ENCODE data around the gene PIEZO1. TPM values are rescaled to one million over a fixed set of nuclear protein-coding genes. Genes with fewer than 3 reads are reported as not detected.

PIEZO1 gene
- total RNA-seq, 1 experiment from 2014 or later = 224 TPM

GRCh38 chr16:88822281-88823040 is 37.4 kb upstream of the PIEZO1 start:
- no TSS peak for BruUV-seq (replicated peaks)
- H3K4me2 ChIP-seq (ENCODE audit: low read length) = no peak overlapping the region
- no peaks in the 10 kb centered on the region for H3K4me1 ChIP-seq (ENCODE audit: control insufficient read depth in 1 of 2, insufficient read depth in 2 of 2, low read length in 2 of 2)
- ChIA-PET POLR2A (no interaction called here), CTCF (no interaction called here), RAD21 (ENCODE audit: low non-redundant PET in 1 of 2, low total read pairs in 2 of 2, uncharacterized antibody in 2 of 2, unreplicated experiment in 2 of 2) (no interaction called here)
- ATAC-seq (no peak), DNase-seq (ENCODE audit: low read depth, low spot score) (no peak)
- no peaks in the 10 kb centered on the region for H3K79me2 ChIP-seq (ENCODE audit: insufficient read depth, low read length)
- no peaks in the 10 kb centered on the region for H3K9me2 ChIP-seq (ENCODE audit: insufficient read depth)
- intact Hi-C loops (cut with micrococcal nuclease) = no loop called here
- no peak overlapping the region for H3K27ac ChIP-seq (ENCODE audit: low read depth, low read length)
- H3K4me3 ChIP-seq (replicated peaks in 1 of 2; ENCODE audit: low read depth in 1 of 2, low read length in 2 of 2) = no peak overlapping the region
- H2AFZ ChIP-seq (ENCODE audit: low read depth, low read length, poor library complexity, severe bottlenecking) = no peak overlapping the region
- no peaks in the 10 kb centered on the region for H4K20me1 ChIP-seq (ENCODE audit: insufficient read depth)
- H3K9ac ChIP-seq (ENCODE audit: low read length) = no peak overlapping the region
- no peaks in the 10 kb centered on the region for H3K27me3 ChIP-seq (ENCODE audit: insufficient read depth, low read length)
- H3K36me3 ChIP-seq (ENCODE audit: control insufficient read depth in 1 of 2, insufficient read depth in 2 of 2, low read length in 2 of 2) = no peaks in the 10 kb centered on the region
- TF ChIP-seq ELF1 (IDR thresholded peaks at IDR 0.05; ENCODE audit: borderline replicate concordance, low read depth) = no peak
- no peak for TF ChIP-seq EGR1 (IDR thresholded peaks at IDR 0.05; ENCODE audit: low read depth)
- TF ChIP-seq, protein P1, sequence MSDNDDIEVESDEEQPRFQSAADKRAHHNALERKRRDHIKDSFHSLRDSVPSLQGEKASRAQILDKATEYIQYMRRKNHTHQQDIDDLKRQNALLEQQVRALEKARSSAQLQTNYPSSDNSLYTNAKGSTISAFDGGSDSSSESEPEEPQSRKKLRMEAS (IDR thresholded peaks at IDR 0.05) = no peak
- TF ChIP-seq POLR2A (IDR thresholded peaks at IDR 0.05; ENCODE audit: borderline replicate concordance, extremely low read depth, insufficient read depth, insufficient read length) = no peak
- no peak for TF ChIP-seq SP1 (IDR thresholded peaks at IDR 0.05; ENCODE audit: low read depth)
- TF ChIP-seq CEBPB (IDR thresholded peaks at IDR 0.05; ENCODE audit: low read depth) = no peak
- H3K9me3 ChIP-seq (ENCODE audit: control insufficient read depth in 1 of 2, insufficient read depth in 1 of 2, low read depth in 1 of 2, low read length in 2 of 2) = no peaks in the 10 kb centered on the region

DNA sequence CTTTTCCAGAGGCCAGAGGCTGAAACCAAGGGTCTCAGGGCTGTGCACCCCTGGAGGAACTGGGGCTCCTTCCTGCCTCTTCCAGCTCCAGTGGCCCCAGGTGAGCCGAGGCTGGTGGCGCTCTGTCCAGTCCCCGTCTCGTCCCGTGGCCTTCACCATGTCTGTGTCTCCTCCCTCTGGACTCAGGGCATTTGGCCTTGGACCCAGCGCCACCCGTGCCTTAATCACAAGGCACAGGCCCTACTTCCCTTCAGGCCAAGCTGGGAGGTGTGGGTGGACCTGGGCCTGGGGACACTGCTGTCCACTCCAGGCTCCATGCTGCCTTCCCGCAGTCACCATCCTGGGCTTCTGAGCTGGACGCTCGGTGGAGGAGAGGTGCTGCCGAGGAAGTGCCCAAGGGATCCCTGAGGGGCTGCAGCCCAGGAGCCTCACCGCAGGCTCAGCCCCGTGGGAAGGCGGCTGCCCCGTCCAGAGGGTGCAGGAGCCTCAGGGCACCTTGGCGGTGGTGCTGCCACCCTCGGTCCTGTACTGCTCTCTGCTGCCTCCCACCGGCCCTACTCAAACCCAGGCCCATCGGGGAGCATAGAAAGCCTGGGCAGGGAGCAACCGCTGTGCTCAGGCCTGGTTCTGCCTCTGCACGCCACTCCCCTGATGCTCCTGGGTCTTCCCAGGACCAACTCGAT is 36.3 kb upstream of the PIEZO1 start:
- intact Hi-C loops (cut with micrococcal nuclease) = no loop called here
- Histone ChIP-seq H3K4me1 (ENCODE audit: control insufficient read depth in 1 of 2, insufficient read depth in 2 of 2, low read length in 2 of 2) (no peaks in the 10 kb centered on the region), H3K36me3 (ENCODE audit: control insufficient read depth in 1 of 2, insufficient read depth in 2 of 2, low read length in 2 of 2) (no peaks in the 10 kb centered on the region), H3K4me3 (replicated peaks in 1 of 2; ENCODE audit: low read depth in 1 of 2, low read length in 2 of 2) (no peak overlapping the region), H3K9me2 (ENCODE audit: insufficient read depth) (no peaks in the 10 kb centered on the region), H3K79me2 (ENCODE audit: insufficient read depth, low read length) (no peaks in the 10 kb centered on the region), H3K9me3 (ENCODE audit: control insufficient read depth in 1 of 2, insufficient read depth in 1 of 2, low read depth in 1 of 2, low read length in 2 of 2) (no peaks in the 10 kb centered on the region), H3K4me2 (ENCODE audit: low read length) (no peak overlapping the region), H4K20me1 (ENCODE audit: insufficient read depth) (no peaks in the 10 kb centered on the region), H3K27me3 (ENCODE audit: insufficient read depth, low read length) (no peaks in the 10 kb centered on the region), H2AFZ (ENCODE audit: low read depth, low read length, poor library complexity, severe bottlenecking) (no peak overlapping the region), H3K27ac (ENCODE audit: low read depth, low read length) (no peak overlapping the region), H3K9ac (ENCODE audit: low read length) (no peak overlapping the region)
- TF ChIP-seq CTCF (IDR thresholded peaks at IDR 0.05 in 2 of 3, conservative IDR thresholded peaks at IDR 0.05 in 1 of 3; ENCODE audit: borderline replicate concordance in 1 of 3, insufficient read depth in 1 of 3, low read depth in 2 of 3, low read length in 2 of 3) = peak in 2 of 3 experiments; percentile 23 to 24; a peak in 2 of 6 replicates
- TF ChIP-seq POLR2A (IDR thresholded peaks at IDR 0.05; ENCODE audit: borderline replicate concordance, extremely low read depth, insufficient read depth, insufficient read length) = no peak
- BruUV-seq (replicated peaks) = no TSS peak
- ATAC-seq (peak; percentile 52), DNase-seq (ENCODE audit: low read depth, low spot score) (no peak)
- CTCF ChIA-PET = no interaction called here
- POLR2A ChIA-PET = no interaction called here
- RAD21 ChIA-PET (ENCODE audit: low non-redundant PET in 1 of 2, low total read pairs in 2 of 2, uncharacterized antibody in 2 of 2, unreplicated experiment in 2 of 2) = no interaction called here

Measured in HCT116 (cell line).